IMR-90 (cell line): Measurements from ENCODE around the gene PFDN1. TPM values are rescaled to one million over a fixed set of nuclear protein-coding genes. Genes with fewer than 3 reads are reported as not detected.

ENCODE experiments used
- ATAC-seq: fragments of 200-7000 bp; cut with Tn5 transposase; 2 replicates; pipeline ENCODE4 v1.9.1; 2020; ENCODE audit warnings: low read depth, mild to moderate bottlenecking, moderate library complexity
- BruUV-seq: library from RNA; stranded (reverse); fragments of 400-500 nt; replicated peaks from 2 replicates; lab custom pipeline; 2021; lab: Mats Ljungman, UMichigan
- CTCF ChIA-PET: fragments of 300-600 bp; formaldehyde crosslinking; extraction: SDS; loops from one replicate; lab custom pipeline; 2021; ENCODE audit warnings: antibody characterized with exemption; lab: Yijun Ruan, JAX
- POLR2A ChIA-PET: fragments of 300-600 bp; sonication (Branson Sonifier 250); formaldehyde crosslinking; loops from one replicate; lab custom pipeline; 2022; ENCODE audit warnings: antibody characterized with exemption; ENCODE audit not compliant: unreplicated experiment; lab: Charles Lee
- DNase-seq: peaks from one replicate; pipeline ENCODE4 v3.0.0; 2013
- H2AFZ ChIP-seq: replicated peaks from 2 replicates; pipeline ENCODE3; 2013; ENCODE audit warnings: low read length, mild to moderate bottlenecking; ENCODE audit not compliant: poor library complexity
- H2AK5ac ChIP-seq: 2 replicates; pipeline ENCODE4 v1.6.1; 2013; ENCODE audit warnings: low read depth, low read length, inconsistent platforms
- H2AK9ac ChIP-seq: replicated peaks from 2 replicates; pipeline ENCODE3; 2013; ENCODE audit warnings: mild to moderate bottlenecking, low read depth, low read length, moderate library complexity; ENCODE audit not compliant: poor library complexity
- H2BK120ac ChIP-seq: 2 replicates; pipeline ENCODE4 v1.6.1; 2013; ENCODE audit warnings: low read depth, low read length, inconsistent platforms
- H2BK15ac ChIP-seq: 3 replicates; pipeline ENCODE4 v1.6.1; 2013; ENCODE audit warnings: low read depth, low read length, inconsistent platforms
- H2BK20ac ChIP-seq: 2 replicates; pipeline ENCODE4 v1.6.1; 2013; ENCODE audit warnings: low read depth, mild to moderate bottlenecking, inconsistent platforms, low read length, moderate library complexity
- H2BK5ac ChIP-seq: 2 replicates; pipeline ENCODE4 v1.6.1; 2013; ENCODE audit warnings: mild to moderate bottlenecking, low read depth, low read length, inconsistent platforms; ENCODE audit not compliant: poor library complexity, severe bottlenecking
- H3K14ac ChIP-seq: replicated peaks from 2 replicates; pipeline ENCODE4 v1.6.1; 2013; ENCODE audit warnings: low read depth, low read length, inconsistent platforms
- H3K18ac ChIP-seq: 2 replicates; pipeline ENCODE4 v1.6.1; 2013; ENCODE audit warnings: low read depth, low read length, control low read depth
- H3K23ac ChIP-seq: 2 replicates; pipeline ENCODE4 v1.6.1; 2013; ENCODE audit warnings: low read depth, low read length, inconsistent platforms
- H3K27ac ChIP-seq: 2 replicates; pipeline ENCODE4 v1.5.1; 2013; ENCODE audit warnings: mild to moderate bottlenecking, control low read depth, low read length; ENCODE audit not compliant: insufficient read depth
- H3K27me3 ChIP-seq: 2 replicates; pipeline ENCODE4 v1.6.1; 2013; ENCODE audit warnings: low read length; ENCODE audit not compliant: control insufficient read depth, insufficient read depth
- H3K36me3 ChIP-seq: 2 replicates; pipeline ENCODE4 v1.6.1; 2013; ENCODE audit warnings: low read length, mixed read lengths; ENCODE audit not compliant: control insufficient read depth, insufficient read depth
- H3K4ac ChIP-seq: 2 replicates; pipeline ENCODE4 v1.6.1; 2013; ENCODE audit warnings: low read depth, low read length, inconsistent platforms
- H3K4me1 ChIP-seq: 2 replicates; pipeline ENCODE4 v1.6.1; 2013; ENCODE audit warnings: low read length, mixed read lengths; ENCODE audit not compliant: control insufficient read depth, insufficient read depth
- H3K4me2 ChIP-seq: 2 replicates; pipeline ENCODE4 v1.6.1; 2013; ENCODE audit warnings: low read depth, mild to moderate bottlenecking, control low read depth, low read length, moderate library complexity
- H3K4me3 ChIP-seq: 2 replicates; pipeline ENCODE4 v1.5.1; 2013; ENCODE audit warnings: low read depth, mild to moderate bottlenecking, control low read depth, low read length, moderate library complexity; ENCODE audit not compliant: insufficient read depth
- H3K56ac ChIP-seq: 2 replicates; pipeline ENCODE4 v1.6.1; 2013; ENCODE audit warnings: low read length, inconsistent platforms; ENCODE audit not compliant: insufficient read depth; ENCODE audit errors: extremely low read depth
- H3K79me1 ChIP-seq, 2 experiments: 2 replicates each; pipeline ENCODE4 v1.6.1; 2013; ENCODE audit warnings: low read length in 2 of 2, inconsistent platforms in 1 of 2, low read depth in 1 of 2
- H3K9ac ChIP-seq: 2 replicates; pipeline ENCODE4 v1.6.1; 2013; ENCODE audit warnings: low read depth, low read length, control low read depth
- H3K9me1 ChIP-seq: 2 replicates; pipeline ENCODE4 v1.6.1; 2013; ENCODE audit warnings: low read length, inconsistent platforms; ENCODE audit not compliant: insufficient read depth
- H3K9me3 ChIP-seq: 2 replicates; pipeline ENCODE4 v1.6.1; 2013; ENCODE audit warnings: low read length; ENCODE audit not compliant: control insufficient read depth, insufficient read depth
- H4K20me1 ChIP-seq: 2 replicates; pipeline ENCODE4 v1.6.1; 2013; ENCODE audit warnings: low read length, inconsistent platforms; ENCODE audit not compliant: insufficient read depth
- H4K5ac ChIP-seq: 2 replicates; pipeline ENCODE4 v1.6.1; 2013; ENCODE audit warnings: mild to moderate bottlenecking, low read depth, low read length, control low read depth
- H4K8ac ChIP-seq, 2 experiments: 2 replicates each; pipeline ENCODE4 v1.6.1; 2013; ENCODE audit warnings: low read depth in 2 of 2, low read length in 2 of 2, control low read depth in 1 of 2, inconsistent platforms in 1 of 2
- H4K91ac ChIP-seq: 2 replicates; pipeline ENCODE4 v1.6.1; 2013; ENCODE audit warnings: low read depth, low read length, inconsistent platforms; ENCODE audit not compliant: insufficient read depth
- BHLHE40 ChIP-seq: fragments of 150-350 bp; IDR thresholded peaks from 2 replicates; pipeline ENCODE4 v1.6.1; 2016; ENCODE audit warnings: mild to moderate bottlenecking, low read depth, low read length
- CEBPB ChIP-seq: IDR thresholded peaks from 2 replicates; pipeline ENCODE4 v1.6.1; 2012; ENCODE audit warnings: low read depth, low read length, improper control_type of control experiment
- CHD1 ChIP-seq: IDR thresholded peaks from 2 replicates; pipeline ENCODE4 v1.6.1; 2012; ENCODE audit warnings: low read depth, low read length, improper control_type of control experiment
- FOS ChIP-seq: fragments of 150-350 bp; IDR thresholded peaks from 2 replicates; pipeline ENCODE4 v1.6.1; 2016; ENCODE audit warnings: low read depth, low read length
- MAFK ChIP-seq: IDR thresholded peaks from 2 replicates; pipeline ENCODE4 v1.6.1; 2012; ENCODE audit warnings: low read depth, low read length, improper control_type of control experiment
- MAZ ChIP-seq: IDR thresholded peaks from 2 replicates; pipeline ENCODE4 v1.6.1; 2012; ENCODE audit warnings: low read depth, mild to moderate bottlenecking, low read length, improper control_type of control experiment, moderate library complexity, borderline replicate concordance
- MXI1 ChIP-seq: IDR thresholded peaks from 2 replicates; pipeline ENCODE4 v1.6.1; 2012; ENCODE audit warnings: low read depth, mild to moderate bottlenecking, low read length, moderate library complexity, borderline replicate concordance
- NFE2L2 ChIP-seq: fragments of 150-350 bp; IDR thresholded peaks from 2 replicates; pipeline ENCODE4 v1.6.1; 2016; ENCODE audit warnings: low read depth, mild to moderate bottlenecking, low read length
- POLR2A ChIP-seq: IDR thresholded peaks from 2 replicates; pipeline ENCODE4 v1.6.1; 2012; ENCODE audit warnings: mild to moderate bottlenecking, low read depth, low read length
- RAD21 ChIP-seq: IDR thresholded peaks from 2 replicates; pipeline ENCODE4 v1.6.1; 2012; ENCODE audit warnings: low read length, improper control_type of control experiment
- RCOR1 ChIP-seq: IDR thresholded peaks from 2 replicates; pipeline ENCODE4 v1.6.1; 2012; ENCODE audit warnings: mild to moderate bottlenecking, low read length, improper control_type of control experiment; ENCODE audit not compliant: insufficient replicate concordance
- RFX5 ChIP-seq: IDR thresholded peaks from 2 replicates; pipeline ENCODE4 v1.8.0; 2012; ENCODE audit warnings: low read depth, mild to moderate bottlenecking, low read length, moderate library complexity
- SMC3 ChIP-seq: fragments of 150-350 bp; IDR thresholded peaks from 2 replicates; pipeline ENCODE4 v1.6.1; 2016; ENCODE audit warnings: low read depth, mild to moderate bottlenecking, antibody characterized with exemption, low read length, moderate library complexity
- WGBS, 2 experiments: methylation state at CpG; one replicate each; pipeline versions ENCODE4 v1.1.5 to v1.1.7; 2013; ENCODE audit warnings: missing lambda C conversion rate in 2 of 2; ENCODE audit not compliant: insufficient read length in 1 of 2; ENCODE audit errors: extremely low coverage in 2 of 2; 5-methylcytosine and 5-hydroxymethylcytosine counted together
- dilution Hi-C: fragments of 300-500 bp; cut with HindIII; formaldehyde crosslinking; loops from one replicate; pipeline ENCODE4 v1.14.3; 2018; ENCODE audit warnings: low sequenced_read_pairs; ENCODE audit not compliant: unreplicated experiment
- in situ Hi-C: fragments of 300-500 bp; cut with MboI; formaldehyde crosslinking; loops from 3 replicates; pipeline ENCODE4 v1.14.3; 2019; ENCODE audit warnings: low sequenced_read_pairs, inconsistent platforms, mixed read lengths
- intact Hi-C: fragments of 100-400 bp; cut with micrococcal nuclease; formaldehyde crosslinking; loops from 2 replicates; pipeline ENCODE4 v1.10.0; 2022
- polyA plus RNA-seq, 3 experiments: library from polyadenylated mRNA; depleted of rRNA; stranded (reverse); fragments of >200 nt; gene quantifications; 2 replicates each; pipeline ENCODE4 v1.2.3, GENCODE V29; 2012; ENCODE audit warnings: low replicate concordance in 1 of 3
- total RNA-seq: library from RNA; depleted of rRNA; stranded (reverse); fragments of >200 nt; gene quantifications from 2 replicates; pipeline ENCODE4 v1.2.3, GENCODE V29; 2012
- TF ChIP-seq, protein P1 (sequence below): fragments of 150-350 bp; IDR thresholded peaks from 2 replicates; pipeline ENCODE4 v1.6.1; 2017; ENCODE audit warnings: mild to moderate bottlenecking, antibody characterized with exemption, low read length, low read depth
- TF ChIP-seq, protein P2 (sequence below): fragments of 150-350 bp; IDR thresholded peaks from 2 replicates; pipeline ENCODE4 v1.6.1; 2016; ENCODE audit warnings: low read depth, mild to moderate bottlenecking, low read length, moderate library complexity, borderline replicate concordance
- TF ChIP-seq, protein P3 (sequence below): conservative IDR thresholded peaks from 2 replicates; pipeline ENCODE4 v1.5.1; 2012; ENCODE audit warnings: mild to moderate bottlenecking, low read depth, low read length, improper control_type of control experiment

Gene PFDN1
- total and polyA plus RNA-seq, 2 of the 4 experiments (the other 2 are of a cell fraction), result 98.8 to 134 TPM

DNA sequence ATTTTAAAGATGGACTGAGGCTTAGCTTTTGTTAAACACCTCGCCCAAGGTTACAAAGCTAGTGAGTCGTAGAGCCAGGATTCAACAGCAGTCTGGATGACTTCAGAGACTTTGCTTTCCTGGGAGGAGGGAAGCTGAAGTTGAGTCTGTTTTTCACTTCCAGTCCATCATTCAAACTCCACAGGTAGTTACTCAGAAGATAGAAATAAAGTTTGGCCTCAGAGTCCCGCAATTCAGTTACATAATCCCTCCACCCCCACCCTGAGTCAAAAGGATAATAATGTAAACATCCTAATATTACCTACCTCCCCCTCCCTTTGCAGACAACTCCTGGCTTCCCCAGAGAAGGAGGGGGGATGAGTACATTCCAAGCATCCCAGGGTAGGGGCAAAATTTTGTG is 35.4 kb upstream of the PFDN1 start:
- Histone ChIP-seq H3K9me3 (no peaks in the 10 kb centered on the region), H4K5ac (no peak overlapping the region), H4K8ac (no peak overlapping the region), H2BK20ac (no peak overlapping the region), H3K18ac (no peak overlapping the region), H3K36me3 (peaks cover 18% of the 10 kb centered on the region), H3K14ac (0 out of 2 replicates have a peak overlapping the region, but pooled peaks have one; percentile 62), H2AK9ac (no peak overlapping the region), H3K9me1 (peaks cover 21% of the 10 kb centered on the region), H3K4ac (no peak overlapping the region), H3K4me3 (no peak overlapping the region), H3K27ac (no peak overlapping the region), H3K23ac (peak overlapping the region; percentile 38; the same call in 1 of the 2 replicates), H4K20me1 (no peaks in the 10 kb centered on the region; the same call in none of the 2 replicates), H2AFZ (no peak overlapping the region), H3K9ac (no peak overlapping the region), H2BK5ac (no peak overlapping the region), H3K56ac (no peak overlapping the region), H3K4me2 (no peak overlapping the region), H2AK5ac (no peak overlapping the region), H3K79me1 (peaks cover 25 to 61% of the 10 kb centered on the region in 2 experiments), H2BK120ac (no peak overlapping the region), H3K4me1 (peaks cover 6% of the 10 kb centered on the region), H4K91ac (no peak overlapping the region), H3K27me3 (no peaks in the 10 kb centered on the region), H2BK15ac (no peak overlapping the region)
- CTCF ChIA-PET, result interaction anchor here (2.4 to 2.8 kb wide), 2 partner anchors 8 to 94 kb away, joined by 10 to 14 read pairs; partner anchors contain the start of gene HBEGF
- in situ Hi-C loops, result no loop called here
- no CpG with 5 or more reads among the region's 3 CpGs for WGBS, 2 experiments
- BruUV-seq, result no TSS peak
- peak; percentile 45; the same call in 1 of the 2 replicates for ATAC-seq
- dilution Hi-C loops, result no loop called here
- DNase-seq, result peak; percentile 68
- POLR2A ChIA-PET, result interaction anchor here (0.5 kb wide), 1 partner anchor 16 kb away, joined by 9 read pairs; no protein-coding TSS in a partner anchor
- intact Hi-C loops, result no loop called here
- TF ChIP-seq POLR2A (no peak), RAD21 (peak; percentile 4; the same call in 1 of the 2 replicates), MAZ (no peak; the same call in 1 of the 2 replicates), SMC3 (no peak), MXI1 (no peak), NFE2L2 (no peak), MAFK (no peak), RCOR1 (no peak), CHD1 (no peak), CEBPB (peak; percentile 41; the same call in 1 of the 2 replicates), BHLHE40 (no peak), RFX5 (no peak), FOS (no peak)
- TF ChIP-seq, protein P1, sequence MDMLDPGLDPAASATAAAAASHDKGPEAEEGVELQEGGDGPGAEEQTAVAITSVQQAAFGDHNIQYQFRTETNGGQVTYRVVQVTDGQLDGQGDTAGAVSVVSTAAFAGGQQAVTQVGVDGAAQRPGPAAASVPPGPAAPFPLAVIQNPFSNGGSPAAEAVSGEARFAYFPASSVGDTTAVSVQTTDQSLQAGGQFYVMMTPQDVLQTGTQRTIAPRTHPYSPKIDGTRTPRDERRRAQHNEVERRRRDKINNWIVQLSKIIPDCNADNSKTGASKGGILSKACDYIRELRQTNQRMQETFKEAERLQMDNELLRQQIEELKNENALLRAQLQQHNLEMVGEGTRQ, result no peak
- TF ChIP-seq, protein P2, sequence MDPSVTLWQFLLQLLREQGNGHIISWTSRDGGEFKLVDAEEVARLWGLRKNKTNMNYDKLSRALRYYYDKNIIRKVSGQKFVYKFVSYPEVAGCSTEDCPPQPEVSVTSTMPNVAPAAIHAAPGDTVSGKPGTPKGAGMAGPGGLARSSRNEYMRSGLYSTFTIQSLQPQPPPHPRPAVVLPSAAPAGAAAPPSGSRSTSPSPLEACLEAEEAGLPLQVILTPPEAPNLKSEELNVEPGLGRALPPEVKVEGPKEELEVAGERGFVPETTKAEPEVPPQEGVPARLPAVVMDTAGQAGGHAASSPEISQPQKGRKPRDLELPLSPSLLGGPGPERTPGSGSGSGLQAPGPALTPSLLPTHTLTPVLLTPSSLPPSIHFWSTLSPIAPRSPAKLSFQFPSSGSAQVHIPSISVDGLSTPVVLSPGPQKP, result no peak
- TF ChIP-seq, protein P3, sequence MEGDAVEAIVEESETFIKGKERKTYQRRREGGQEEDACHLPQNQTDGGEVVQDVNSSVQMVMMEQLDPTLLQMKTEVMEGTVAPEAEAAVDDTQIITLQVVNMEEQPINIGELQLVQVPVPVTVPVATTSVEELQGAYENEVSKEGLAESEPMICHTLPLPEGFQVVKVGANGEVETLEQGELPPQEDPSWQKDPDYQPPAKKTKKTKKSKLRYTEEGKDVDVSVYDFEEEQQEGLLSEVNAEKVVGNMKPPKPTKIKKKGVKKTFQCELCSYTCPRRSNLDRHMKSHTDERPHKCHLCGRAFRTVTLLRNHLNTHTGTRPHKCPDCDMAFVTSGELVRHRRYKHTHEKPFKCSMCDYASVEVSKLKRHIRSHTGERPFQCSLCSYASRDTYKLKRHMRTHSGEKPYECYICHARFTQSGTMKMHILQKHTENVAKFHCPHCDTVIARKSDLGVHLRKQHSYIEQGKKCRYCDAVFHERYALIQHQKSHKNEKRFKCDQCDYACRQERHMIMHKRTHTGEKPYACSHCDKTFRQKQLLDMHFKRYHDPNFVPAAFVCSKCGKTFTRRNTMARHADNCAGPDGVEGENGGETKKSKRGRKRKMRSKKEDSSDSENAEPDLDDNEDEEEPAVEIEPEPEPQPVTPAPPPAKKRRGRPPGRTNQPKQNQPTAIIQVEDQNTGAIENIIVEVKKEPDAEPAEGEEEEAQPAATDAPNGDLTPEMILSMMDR, result no peak
